OCI-LY1 (cell line): ENCODE results near the gene CXCL14.

Source experiments
- EZH2 ChIP-seq: fragments of 200-600 bp; sonication (generic), shearing (Covaris generic); IDR thresholded peaks from 2 replicates; pipeline ENCODE4 v1.8.0; 2017; ENCODE audit warnings: borderline replicate concordance, mixed run types, mild to moderate bottlenecking, antibody characterized with exemption, low read length, moderate library complexity, mixed read lengths
- TF ChIP-seq, protein P1 (sequence below): fragments of 200-600 bp; sonication (generic), shearing (Covaris generic); IDR thresholded peaks from 2 replicates; pipeline ENCODE4 v1.5.1; 2017; ENCODE audit warnings: mild to moderate bottlenecking, antibody characterized with exemption, low read length, moderate library complexity, mixed read lengths

DNA sequence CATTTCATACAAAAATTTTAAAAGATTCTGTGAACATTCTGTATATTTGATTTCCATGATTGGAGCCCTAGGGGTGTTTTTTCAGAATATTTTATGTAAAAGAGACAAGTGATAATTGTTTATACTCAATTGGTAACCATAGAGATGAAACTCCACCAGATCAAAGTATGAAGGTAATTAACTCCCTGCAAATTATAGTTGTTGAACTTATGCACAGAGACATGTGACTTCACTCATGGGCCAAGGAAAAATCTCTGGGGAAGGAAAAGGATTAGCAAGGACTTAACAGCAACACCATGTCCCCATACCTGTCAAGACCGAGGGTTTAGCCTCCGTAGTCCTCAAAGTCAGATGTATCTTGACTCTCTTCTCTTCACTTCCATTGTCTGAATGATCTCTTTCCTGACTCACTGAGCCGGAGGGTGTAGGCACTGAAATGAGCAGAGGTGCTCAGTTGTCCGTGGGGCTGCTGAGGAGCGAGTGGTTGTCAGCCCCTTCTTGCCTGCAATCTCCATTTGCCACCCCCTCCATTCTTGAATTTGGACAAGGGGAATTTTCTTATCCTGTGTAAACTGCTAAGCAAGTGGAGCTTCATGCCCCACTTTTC, 17.5 kb upstream of the CXCL14 start:
- TF ChIP-seq EZH2: no peak
- TF ChIP-seq, protein P1, sequence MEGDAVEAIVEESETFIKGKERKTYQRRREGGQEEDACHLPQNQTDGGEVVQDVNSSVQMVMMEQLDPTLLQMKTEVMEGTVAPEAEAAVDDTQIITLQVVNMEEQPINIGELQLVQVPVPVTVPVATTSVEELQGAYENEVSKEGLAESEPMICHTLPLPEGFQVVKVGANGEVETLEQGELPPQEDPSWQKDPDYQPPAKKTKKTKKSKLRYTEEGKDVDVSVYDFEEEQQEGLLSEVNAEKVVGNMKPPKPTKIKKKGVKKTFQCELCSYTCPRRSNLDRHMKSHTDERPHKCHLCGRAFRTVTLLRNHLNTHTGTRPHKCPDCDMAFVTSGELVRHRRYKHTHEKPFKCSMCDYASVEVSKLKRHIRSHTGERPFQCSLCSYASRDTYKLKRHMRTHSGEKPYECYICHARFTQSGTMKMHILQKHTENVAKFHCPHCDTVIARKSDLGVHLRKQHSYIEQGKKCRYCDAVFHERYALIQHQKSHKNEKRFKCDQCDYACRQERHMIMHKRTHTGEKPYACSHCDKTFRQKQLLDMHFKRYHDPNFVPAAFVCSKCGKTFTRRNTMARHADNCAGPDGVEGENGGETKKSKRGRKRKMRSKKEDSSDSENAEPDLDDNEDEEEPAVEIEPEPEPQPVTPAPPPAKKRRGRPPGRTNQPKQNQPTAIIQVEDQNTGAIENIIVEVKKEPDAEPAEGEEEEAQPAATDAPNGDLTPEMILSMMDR: no peak
